GM18526 (cell line): ENCODE measurements around the gene COL4A2.

Experiments
- POLR2A ChIP-seq: IDR thresholded peaks from 3 replicates; pipeline ENCODE4 v1.6.1; 2011; ENCODE audit not compliant: insufficient read length; ENCODE audit errors: extremely low read depth

Gene COL4A2

DNA sequence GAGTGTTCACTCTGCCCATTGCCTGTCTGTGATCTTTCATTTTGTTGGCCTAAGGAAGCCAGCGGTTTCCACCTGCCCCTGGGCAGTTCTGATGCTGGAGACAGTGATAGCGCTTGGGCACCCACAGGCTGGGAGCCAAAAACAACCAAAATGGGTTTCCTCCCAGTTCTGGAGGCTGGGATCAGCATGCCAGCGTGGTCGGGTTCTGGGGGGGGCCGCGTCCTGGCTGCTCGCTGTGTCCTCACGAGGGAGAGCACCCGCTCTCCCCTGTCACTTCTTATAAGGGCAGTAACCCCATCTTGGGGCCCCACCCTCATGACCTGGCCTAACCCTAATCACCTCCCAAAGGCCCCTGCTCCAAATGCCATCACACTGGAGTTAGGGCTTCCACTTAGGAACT lies 186.5 kb downstream of the COL4A2 start:
- no peak for TF ChIP-seq POLR2A

- TF ChIP-seq POLR2A = no peak
Measured at GRCh38 chr13:110495376-110495775, 188.3 kb downstream of the COL4A2 start.

GRCh38 chr13:110495881-110496280 lies 188.8 kb downstream of the COL4A2 start:
- TF ChIP-seq POLR2A = no peak

- no peak for TF ChIP-seq POLR2A
Measured at GRCh38 chr13:110496281-110496680, 189.2 kb downstream of the COL4A2 start.

DNA sequence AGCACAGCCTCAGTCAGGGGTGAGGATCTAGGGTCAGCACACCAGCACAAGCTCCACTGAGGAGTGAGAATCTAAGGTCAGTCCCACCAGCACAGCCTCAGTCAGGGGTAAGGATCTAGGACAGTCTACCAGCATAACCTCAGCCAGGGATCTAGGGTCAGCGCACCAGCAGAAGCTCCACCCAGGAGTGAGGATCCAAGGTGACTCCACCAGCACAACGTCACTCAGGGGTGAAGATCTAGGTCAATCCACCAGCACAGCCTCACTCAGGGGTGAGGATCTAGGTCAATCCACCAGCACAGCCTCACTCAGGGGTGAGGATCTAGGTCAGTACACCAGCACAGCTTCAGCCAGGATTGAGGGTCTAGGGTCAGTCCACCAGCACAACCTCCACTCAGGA lies 189.9 kb downstream of the COL4A2 start:
- no peak for TF ChIP-seq POLR2A

DNA sequence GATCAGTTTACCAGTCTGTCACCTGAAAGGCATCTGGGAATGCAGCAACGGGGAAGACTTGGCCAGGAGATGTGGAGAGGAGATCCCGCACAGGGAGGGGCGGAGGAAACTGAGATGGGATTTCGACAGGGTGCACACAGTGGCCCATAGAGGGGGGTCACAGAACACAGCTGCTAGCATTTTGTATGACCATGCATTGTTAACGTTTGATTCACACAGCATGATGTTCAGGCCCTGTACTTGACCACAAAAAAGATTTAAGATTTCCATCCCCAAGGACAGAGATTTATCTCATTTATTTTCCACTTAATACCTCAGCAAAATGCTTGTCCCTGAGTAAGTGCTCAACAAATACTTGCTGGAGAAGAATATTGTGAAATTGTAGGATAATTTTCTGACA lies 191.2 kb downstream of the COL4A2 start:
- TF ChIP-seq POLR2A = no peak

- TF ChIP-seq POLR2A = no peak
Measured at GRCh38 chr13:110498765-110499164, 191.7 kb downstream of the COL4A2 start.

DNA sequence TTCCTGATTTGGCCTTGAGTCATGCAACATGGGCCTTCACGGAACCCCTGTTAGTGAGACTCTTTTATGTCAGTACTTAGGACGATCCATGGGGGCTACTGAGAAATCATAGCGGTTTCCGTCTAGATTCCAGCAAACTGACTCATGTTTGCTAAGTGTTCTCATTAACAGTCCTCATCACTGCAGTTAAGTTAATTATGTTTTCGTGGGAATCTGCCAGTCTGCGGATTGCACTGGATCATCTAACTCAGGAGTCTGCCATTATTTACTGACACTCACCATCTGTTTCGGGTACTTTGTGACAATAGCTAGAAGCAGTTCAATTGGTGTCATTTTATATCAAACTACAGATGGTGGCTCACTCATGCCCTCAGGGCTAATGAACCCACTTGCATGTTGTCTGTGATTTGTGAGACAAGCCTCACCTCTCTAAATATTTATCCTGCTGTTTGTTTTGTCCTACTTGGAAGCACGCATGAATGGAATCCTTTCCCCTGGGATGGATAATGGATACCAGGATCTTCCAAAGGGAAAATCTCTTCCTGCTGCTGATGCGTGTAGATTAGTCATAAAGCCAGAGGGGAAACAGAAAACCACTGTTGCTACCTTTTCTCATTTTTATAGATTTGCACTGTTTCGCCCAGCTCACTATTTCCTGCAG lies 192.7 kb downstream of the COL4A2 start:
- TF ChIP-seq POLR2A = no peak

DNA sequence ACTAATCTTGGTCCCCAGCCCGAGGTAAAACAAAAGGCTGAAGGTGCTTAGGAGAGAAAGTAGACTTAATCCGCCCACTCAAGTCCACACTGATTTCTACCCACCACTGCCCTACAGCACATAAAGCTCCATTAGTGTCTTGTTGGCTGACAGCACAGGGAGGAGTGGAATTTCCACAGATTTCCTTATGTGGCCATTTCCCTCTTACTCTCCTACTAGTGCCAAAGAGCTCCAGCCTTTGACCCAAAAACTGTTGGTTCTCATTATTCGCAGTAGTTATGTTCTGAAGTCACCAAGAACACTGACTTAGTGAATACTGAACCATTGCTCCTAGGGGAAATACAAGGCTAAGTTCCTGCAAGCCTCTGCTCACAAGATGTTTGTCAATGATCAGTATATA lies 193.3 kb downstream of the COL4A2 start:
- TF ChIP-seq POLR2A = no peak

- TF ChIP-seq POLR2A = no peak
Measured at GRCh38 chr13:110501188-110501587, 194.1 kb downstream of the COL4A2 start.

DNA sequence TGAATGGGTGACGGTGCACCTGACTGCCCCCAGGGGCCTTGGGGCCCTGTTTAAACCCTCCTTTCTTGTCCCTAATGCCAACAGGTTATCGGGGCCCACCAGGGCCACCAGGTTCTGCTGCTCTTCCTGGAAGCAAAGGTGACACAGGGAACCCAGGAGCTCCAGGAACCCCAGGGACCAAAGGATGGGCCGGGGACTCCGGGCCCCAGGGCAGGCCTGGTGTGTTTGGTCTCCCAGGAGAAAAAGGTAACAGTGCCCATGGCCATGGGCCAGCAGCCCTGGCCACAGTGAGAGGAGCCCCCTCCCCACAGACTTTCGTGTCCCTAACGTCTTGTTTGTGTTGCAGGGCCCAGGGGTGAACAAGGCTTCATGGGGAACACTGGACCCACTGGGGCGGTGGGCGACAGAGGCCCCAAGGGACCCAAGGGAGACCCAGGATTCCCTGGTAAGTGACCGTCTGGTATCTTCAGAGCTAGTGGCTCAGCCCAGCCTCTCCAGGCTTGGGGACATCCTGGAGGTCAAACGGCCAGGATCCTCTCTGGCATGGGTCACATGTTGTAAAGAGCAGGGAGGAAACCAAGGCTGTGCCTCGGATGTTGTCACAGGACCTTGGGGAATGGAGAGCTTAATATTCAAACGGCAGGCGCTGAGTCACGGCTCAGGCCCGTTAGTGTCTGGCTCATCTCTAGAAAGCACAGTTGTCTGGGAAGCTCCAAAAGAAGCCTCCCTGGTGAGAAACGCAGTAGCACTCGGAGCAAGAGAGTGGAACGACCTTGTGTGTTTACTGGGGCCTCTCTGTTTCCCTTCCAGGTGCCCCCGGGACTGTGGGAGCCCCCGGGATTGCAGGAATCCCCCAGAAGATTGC lies 196.2 kb downstream of the COL4A2 start:
- no peak for TF ChIP-seq POLR2A

DNA sequence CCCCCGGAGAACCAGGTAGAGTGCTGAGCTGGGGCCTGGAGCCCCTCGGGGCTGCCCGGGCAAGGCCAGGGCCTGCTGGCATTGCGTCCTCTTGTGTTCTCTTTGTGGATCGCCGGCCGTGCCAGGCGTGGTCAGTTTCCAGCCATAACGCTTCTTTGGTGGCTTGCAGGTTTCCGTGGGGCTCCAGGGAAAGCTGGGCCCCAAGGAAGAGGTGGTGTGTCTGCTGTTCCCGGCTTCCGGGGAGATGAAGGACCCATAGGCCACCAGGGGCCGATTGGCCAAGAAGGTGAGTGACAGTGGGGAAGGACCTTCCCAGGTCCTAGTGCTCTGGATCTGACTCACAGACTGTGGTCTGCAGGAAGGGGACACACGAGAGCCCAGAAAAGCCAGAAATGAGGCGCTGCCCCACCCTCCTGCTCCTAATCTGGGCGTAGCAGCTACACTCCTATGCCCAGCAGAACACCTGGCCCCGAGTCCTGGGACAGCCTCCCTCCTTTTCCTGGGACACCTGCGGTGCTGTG lies 197.0 kb downstream of the COL4A2 start:
- TF ChIP-seq POLR2A = no peak

GRCh38 chr13:110505594-110505993 lies 198.5 kb downstream of the COL4A2 start:
- no peak for TF ChIP-seq POLR2A

GRCh38 chr13:110506396-110506795 lies 199.3 kb downstream of the COL4A2 start:
- no peak for TF ChIP-seq POLR2A

- no peak for TF ChIP-seq POLR2A
Measured at GRCh38 chr13:110506859-110507566, 199.9 kb downstream of the COL4A2 start.

DNA sequence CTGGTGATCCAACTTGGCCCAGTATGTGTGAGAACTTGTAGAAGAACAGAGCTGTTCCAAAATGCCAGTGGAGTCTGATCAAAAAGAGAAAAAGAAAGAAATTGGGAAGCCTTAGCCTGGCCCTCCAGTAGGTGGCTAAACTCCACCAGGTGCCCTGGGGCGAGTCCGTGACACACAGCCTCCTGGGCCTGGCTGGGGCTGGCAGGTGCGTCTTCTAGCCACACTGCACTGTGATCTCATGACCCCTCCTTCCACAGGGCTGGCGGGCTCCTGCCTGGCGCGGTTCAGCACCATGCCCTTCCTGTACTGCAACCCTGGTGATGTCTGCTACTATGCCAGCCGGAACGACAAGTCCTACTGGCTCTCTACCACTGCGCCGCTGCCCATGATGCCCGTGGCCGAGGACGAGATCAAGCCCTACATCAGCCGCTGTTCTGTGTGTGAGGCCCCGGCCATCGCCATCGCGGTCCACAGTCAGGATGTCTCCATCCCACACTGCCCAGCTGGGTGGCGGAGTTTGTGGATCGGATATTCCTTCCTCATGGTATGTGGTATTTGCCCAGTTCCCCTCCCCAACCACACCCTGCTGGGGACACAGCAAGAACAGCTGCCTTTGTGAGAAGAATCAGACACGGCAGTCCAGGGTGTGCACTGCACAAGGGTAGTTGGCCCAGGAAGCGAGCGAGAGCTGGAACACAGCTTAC lies 200.7 kb downstream of the COL4A2 start:
- no peak for TF ChIP-seq POLR2A

DNA sequence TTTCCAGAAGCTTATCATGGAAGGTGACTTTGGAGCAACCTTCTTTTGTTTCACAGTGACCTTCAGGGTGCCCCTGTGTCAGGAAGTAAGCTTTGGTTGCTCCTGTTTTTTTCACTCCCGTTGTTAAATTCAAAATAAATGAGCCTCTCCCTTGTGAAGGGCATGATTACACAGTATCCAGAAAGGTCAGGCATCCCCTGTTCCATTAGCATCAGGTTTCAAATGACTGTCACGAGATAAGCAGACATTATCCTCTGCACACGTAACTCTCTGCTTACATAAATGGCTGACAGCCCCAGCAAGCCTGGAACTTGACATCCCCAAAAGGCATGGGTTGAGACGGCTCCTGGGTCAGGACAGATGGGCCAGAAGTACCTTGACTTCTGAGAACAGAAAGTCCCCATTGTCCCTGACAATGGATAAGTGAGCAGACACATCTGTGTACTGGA lies 202.4 kb downstream of the COL4A2 start:
- no peak for TF ChIP-seq POLR2A
